GM12875 (cell line): ENCODE results near the gene SHKBP1.

Source experiments
- H3K4me3 ChIP-seq: one replicate; pipeline ENCODE4 v1.5.1; 2011; ENCODE audit warnings: low read depth, low read length, control low read depth
- TF ChIP-seq, protein P1 (sequence below): IDR thresholded peaks from 2 replicates; pipeline ENCODE4 v1.5.1; 2011; ENCODE audit warnings: low read depth, mild to moderate bottlenecking, control low read depth, inconsistent platforms, low read length, moderate library complexity, borderline replicate concordance; ENCODE audit not compliant: insufficient read depth

SHKBP1 gene

DNA sequence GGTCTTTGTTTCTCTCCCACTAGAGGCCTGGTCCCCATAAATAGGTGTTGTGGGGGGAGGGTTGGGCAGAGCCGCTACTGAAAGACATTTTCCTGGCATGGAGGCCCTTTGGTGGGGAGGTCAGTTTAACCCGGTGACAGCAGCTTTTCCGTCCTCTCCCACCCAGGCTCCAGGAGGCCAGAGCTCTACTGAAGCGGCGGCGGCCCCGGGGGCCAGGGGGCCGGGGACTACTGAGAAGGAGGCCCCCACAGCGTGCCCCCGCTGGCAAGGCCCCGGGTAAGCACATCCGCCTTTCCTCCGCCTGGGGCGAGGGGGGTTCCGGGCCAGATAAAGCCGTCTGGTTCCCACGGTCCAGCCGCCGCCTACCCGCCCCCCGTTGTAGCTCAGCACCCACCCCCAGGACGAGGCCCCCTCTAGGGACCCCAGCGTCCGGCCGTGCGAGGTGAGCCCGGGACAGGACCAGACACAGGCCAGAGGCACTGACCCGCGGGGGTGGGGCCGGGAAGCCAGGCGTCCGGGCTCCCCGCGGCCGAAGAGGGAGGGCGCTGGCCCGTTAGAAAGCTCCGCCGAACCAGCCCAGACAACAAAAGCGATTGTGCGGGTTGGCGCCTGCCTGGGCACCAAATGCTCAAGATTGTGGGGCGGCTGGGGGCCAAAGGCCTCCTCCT lies 23.4 kb downstream of the SHKBP1 start:
- TF ChIP-seq, protein P1, sequence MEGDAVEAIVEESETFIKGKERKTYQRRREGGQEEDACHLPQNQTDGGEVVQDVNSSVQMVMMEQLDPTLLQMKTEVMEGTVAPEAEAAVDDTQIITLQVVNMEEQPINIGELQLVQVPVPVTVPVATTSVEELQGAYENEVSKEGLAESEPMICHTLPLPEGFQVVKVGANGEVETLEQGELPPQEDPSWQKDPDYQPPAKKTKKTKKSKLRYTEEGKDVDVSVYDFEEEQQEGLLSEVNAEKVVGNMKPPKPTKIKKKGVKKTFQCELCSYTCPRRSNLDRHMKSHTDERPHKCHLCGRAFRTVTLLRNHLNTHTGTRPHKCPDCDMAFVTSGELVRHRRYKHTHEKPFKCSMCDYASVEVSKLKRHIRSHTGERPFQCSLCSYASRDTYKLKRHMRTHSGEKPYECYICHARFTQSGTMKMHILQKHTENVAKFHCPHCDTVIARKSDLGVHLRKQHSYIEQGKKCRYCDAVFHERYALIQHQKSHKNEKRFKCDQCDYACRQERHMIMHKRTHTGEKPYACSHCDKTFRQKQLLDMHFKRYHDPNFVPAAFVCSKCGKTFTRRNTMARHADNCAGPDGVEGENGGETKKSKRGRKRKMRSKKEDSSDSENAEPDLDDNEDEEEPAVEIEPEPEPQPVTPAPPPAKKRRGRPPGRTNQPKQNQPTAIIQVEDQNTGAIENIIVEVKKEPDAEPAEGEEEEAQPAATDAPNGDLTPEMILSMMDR: no peak
- H3K4me3 ChIP-seq: no peak overlapping the region

DNA sequence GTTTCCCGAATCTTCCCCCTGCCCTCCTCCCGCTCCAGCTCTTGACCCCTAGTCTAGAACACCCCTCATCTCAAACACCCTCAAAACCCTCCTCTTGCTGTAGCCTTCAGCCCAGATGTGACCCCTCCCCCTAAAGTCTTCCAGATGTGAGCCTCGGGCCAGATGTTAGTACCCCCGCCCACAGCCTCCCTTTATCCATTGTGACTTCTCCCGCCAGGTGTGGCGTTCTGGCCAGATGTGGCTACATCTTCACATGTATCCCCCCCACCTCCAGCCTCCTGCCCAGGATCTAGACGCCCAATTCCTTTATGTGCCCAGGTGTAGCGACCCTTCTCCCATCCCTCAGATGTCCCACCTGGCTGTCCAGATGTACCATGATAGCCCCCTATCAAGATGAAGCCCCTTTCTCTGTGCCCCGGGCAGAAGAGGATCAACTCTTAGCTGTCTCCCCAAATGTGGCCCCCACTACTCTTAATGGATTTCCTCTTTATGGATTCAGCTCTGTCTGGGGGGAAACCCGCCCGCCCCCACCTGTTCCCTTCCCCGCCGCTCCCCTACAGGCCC lies 24.0 kb downstream of the SHKBP1 start:
- H3K4me3 ChIP-seq: no peak overlapping the region
- TF ChIP-seq, protein P1: no peak

DNA sequence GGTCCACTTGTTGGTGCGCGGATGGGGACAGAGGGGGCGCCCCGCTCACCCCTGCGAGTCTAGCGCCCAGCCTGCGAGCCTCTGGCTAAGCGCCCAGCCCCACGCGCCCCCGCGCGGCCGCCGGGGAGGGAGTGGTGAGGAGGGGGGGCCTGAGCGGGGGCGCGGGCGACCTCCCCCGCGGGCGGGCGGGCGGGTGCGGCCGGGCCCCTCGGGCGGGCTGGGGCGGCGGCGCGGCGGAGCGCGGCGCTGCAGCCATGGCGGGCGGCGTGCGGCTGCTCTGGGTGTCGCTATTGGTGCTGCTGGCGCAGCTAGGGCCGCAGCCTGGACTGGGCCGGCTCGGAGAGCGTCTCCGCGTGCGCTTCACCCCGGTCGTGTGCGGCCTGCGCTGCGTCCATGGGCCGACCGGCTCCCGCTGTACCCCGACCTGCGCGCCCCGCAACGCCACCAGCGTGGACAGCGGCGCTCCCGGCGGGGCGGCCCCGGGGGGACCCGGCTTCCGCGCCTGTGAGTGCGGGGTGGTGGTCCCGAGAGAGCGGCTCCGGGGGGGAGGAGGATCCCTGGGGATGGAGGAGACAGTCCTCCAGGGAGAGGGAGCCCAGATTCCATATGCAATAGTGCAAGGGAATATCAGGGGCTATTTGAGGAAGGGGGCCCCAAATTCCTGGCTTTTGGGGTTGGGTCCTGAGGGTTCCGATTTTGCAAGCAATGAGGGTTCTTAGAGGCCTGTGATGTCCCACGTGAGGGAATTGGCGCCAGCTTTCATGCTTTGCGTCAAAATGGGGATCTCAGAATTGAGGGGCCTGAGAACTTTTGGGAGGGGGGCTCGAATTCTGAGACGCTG lies 24.7 kb downstream of the SHKBP1 start, which contains the start of gene LTBP4:
LTBP4 (plus strand) TSS at position 236 of the 841 bp plus-strand sequence; CDS start at position 255, 19 bp downstream.
- H3K4me3 ChIP-seq: peak within 1 kb of the TSS; percentile 10

DNA sequence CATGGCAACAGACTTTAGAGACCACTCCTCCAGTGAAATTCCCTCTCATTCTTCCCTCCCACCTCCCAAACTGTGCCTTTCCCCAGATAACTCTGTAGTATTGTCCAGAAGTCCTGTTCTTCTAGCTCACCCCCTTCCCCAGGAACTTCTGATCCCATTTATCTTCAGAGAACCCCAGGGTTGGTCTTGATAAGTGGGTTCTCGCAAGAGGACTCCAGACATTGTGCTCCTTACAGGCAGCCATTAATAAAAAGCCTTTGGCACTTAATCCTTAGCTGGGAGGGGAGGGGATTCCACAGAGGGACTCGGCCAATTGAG lies 26.4 kb downstream of the SHKBP1 start:
- no peak overlapping the region for H3K4me3 ChIP-seq

More for the DNA sequence above, 24.7 kb downstream of the SHKBP1 start, which contains the start of gene LTBP4:
- TF ChIP-seq, protein P1: no peak

GRCh38 chr19:40603389-40604170 lies 26.9 kb downstream of the SHKBP1 start:
- TF ChIP-seq, protein P1: no peak
- peak overlapping the region; percentile 51 for H3K4me3 ChIP-seq

More for the DNA sequence above, 26.4 kb downstream of the SHKBP1 start:
- TF ChIP-seq, protein P1: no peak

GRCh38 chr19:40604171-40604646 lies 27.5 kb downstream of the SHKBP1 start:
- TF ChIP-seq, protein P1: no peak
- peak overlapping the region; percentile 51 for H3K4me3 ChIP-seq
